Measurements from ENCODE around the gene ING5.

Gene ING5

GRCh38 chr2:241706537-241706936 lies 4.7 kb downstream of the ING5 start:
- DNase-seq (ENCODE audit: low spot score), result no peak

GRCh38 chr2:241708879-241709278 lies 7.0 kb downstream of the ING5 start:
- DNase-seq (ENCODE audit: low spot score), result no peak

GRCh38 chr2:241719093-241719492 lies 17.3 kb downstream of the ING5 start:
- no peak for DNase-seq (ENCODE audit: low spot score)

GRCh38 chr2:241720099-241720498 lies 18.3 kb downstream of the ING5 start:
- DNase-seq (ENCODE audit: low spot score), result no peak

GRCh38 chr2:241720560-241720959 lies 18.7 kb downstream of the ING5 start:
- no peak for DNase-seq (ENCODE audit: low spot score)

- DNase-seq (ENCODE audit: low spot score), result no peak
Observed at GRCh38 chr2:241721852-241722251, 20.0 kb downstream of the ING5 start.

GRCh38 chr2:241722896-241723454 lies 21.1 kb downstream of the ING5 start:
- no peak for DNase-seq (ENCODE audit: low spot score)

- no peak for DNase-seq (ENCODE audit: low spot score)
Observed at GRCh38 chr2:241724259-241724974, 22.6 kb downstream of the ING5 start.

GRCh38 chr2:241724975-241725870 lies 23.4 kb downstream of the ING5 start:
- DNase-seq (ENCODE audit: low spot score), result no peak

- no peak for DNase-seq (ENCODE audit: low spot score)
Observed at GRCh38 chr2:241726459-241726858, 24.6 kb downstream of the ING5 start.

- DNase-seq (ENCODE audit: low spot score), result no peak
Observed at GRCh38 chr2:241728000-241728399, 26.2 kb downstream of the ING5 start.

- DNase-seq (ENCODE audit: low spot score), result no peak
Observed at GRCh38 chr2:241728627-241729026, 26.8 kb downstream of the ING5 start.

GRCh38 chr2:241729868-241730267 lies 28.0 kb downstream of the ING5 start:
- DNase-seq (ENCODE audit: low spot score), result no peak

- no peak for DNase-seq (ENCODE audit: low spot score)
Observed at GRCh38 chr2:241730671-241731293, 28.9 kb downstream of the ING5 start.

GRCh38 chr2:241732513-241733186 lies 30.8 kb downstream of the ING5 start:
- DNase-seq (ENCODE audit: low spot score), result peak; percentile 73

GRCh38 chr2:241733391-241734207 lies 31.8 kb downstream of the ING5 start:
- DNase-seq (ENCODE audit: low spot score), result no peak

- DNase-seq (ENCODE audit: low spot score), result no peak
Observed at GRCh38 chr2:241734208-241734466, 32.3 kb downstream of the ING5 start.

- DNase-seq (ENCODE audit: low spot score), result peak; percentile 83
Observed at GRCh38 chr2:241734467-241735208, 32.8 kb downstream of the ING5 start, which contains the start of gene D2HGDH. Gene D2HGDH, plus strand, starts transcription at chr2:241734630. Its CDS starts 595 bp downstream, at chr2:241735225.

GRCh38 chr2:241736111-241736510 lies 34.3 kb downstream of the ING5 start:
- DNase-seq (ENCODE audit: low spot score), result no peak

GRCh38 chr2:241738040-241738686 lies 36.3 kb downstream of the ING5 start:
- DNase-seq (ENCODE audit: low spot score), result no peak
